NT2/D1 (cell line): ENCODE results near the gene SLC22A13.
"Not testable (repeated sequence)": the region's sequence is repeated elsewhere in the genome, so short reads cannot be mapped to it uniquely, and the experiment has no call there.

Source experiments
- DNase-seq: peaks from one replicate; pipeline ENCODE4 v3.0.0-alpha.2; 2011; ENCODE audit warnings: low read depth, low spot score
- H3K27me3 ChIP-seq: 2 replicates; pipeline ENCODE4 v1.6.0; 2011; ENCODE audit warnings: mild to moderate bottlenecking; ENCODE audit not compliant: insufficient read length, insufficient read depth
- H3K36me3 ChIP-seq: 2 replicates; pipeline ENCODE4 v1.6.1; 2011; ENCODE audit warnings: mild to moderate bottlenecking, low read length, mixed read lengths; ENCODE audit not compliant: insufficient read depth, insufficient read length
- H3K4me1 ChIP-seq: 2 replicates; pipeline ENCODE4 v1.5.1; 2011; ENCODE audit not compliant: insufficient read depth, insufficient read length
- H3K4me3 ChIP-seq: 2 replicates; pipeline ENCODE4 v1.5.1; 2011; ENCODE audit warnings: low read depth; ENCODE audit not compliant: insufficient read length
- H3K9ac ChIP-seq: 2 replicates; pipeline ENCODE4 v1.6.0; 2011; ENCODE audit warnings: low read depth; ENCODE audit not compliant: insufficient read length
- H3K9me3 ChIP-seq: 2 replicates; pipeline ENCODE4 v1.5.1; 2011; ENCODE audit warnings: mild to moderate bottlenecking, low read length; ENCODE audit not compliant: insufficient read depth
- SUZ12 ChIP-seq: IDR thresholded peaks from 2 replicates; pipeline ENCODE4 v1.6.1; 2011; ENCODE audit not compliant: insufficient read length, insufficient read depth; ENCODE audit errors: extremely low read depth
- YY1 ChIP-seq: IDR thresholded peaks from 2 replicates; pipeline ENCODE4 v1.6.1; 2011; ENCODE audit not compliant: insufficient read length, insufficient read depth
- ZNF274 ChIP-seq: IDR thresholded peaks from 2 replicates; pipeline ENCODE4 v1.6.1; 2011; ENCODE audit warnings: mild to moderate bottlenecking, low read depth, low read length

The SLC22A13 gene

DNA sequence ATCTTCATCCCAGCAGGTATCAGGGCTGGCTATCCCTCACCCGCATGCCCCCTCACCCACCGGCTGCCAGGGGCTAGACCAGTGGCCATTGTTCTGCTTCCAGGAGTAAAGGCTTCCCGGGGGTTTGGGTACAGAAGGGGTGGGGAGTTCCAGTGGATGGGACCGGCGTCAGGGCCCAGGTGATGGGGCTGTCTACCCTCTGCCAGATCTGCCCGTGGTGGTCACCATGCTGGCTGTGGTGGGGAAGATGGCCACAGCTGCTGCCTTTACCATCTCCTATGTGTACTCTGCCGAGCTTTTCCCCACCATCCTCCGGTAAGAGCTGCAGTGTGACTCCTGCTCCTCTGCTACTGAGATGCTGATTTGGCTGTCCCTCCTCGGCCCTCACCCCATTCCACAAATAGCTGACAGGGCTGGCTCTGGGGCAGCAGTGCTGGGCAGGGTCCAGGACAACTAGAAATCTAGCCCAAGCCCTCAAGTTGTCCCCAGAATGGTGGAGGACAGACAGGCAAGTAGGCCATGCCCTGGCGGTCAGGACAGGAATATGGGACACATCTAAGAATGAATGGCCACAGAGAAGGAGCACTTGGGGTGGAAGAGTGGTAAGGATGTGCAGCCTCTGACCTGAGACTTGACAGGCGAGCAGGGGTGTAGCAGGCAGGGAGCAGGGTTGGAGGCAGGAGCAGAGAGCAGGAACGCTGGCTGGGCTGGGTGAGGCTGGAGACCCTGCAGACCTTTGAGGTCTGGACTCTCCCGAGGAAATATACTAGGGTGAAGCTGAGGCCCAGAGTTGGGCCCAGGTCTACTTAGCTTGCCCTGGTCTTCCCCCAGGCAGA lies 10.7 kb downstream of the SLC22A13 start:
- Histone ChIP-seq H3K4me3 (no peak overlapping the region), H3K9me3 (no peaks in the 10 kb centered on the region), H3K4me1 (no peaks in the 10 kb centered on the region), H3K36me3 (no peaks in the 10 kb centered on the region), H3K27me3 (no peaks in the 10 kb centered on the region), H3K9ac (no peak overlapping the region)
- DNase-seq = no peak
- no peak for TF ChIP-seq ZNF274
- no peak for TF ChIP-seq SUZ12
- TF ChIP-seq YY1 = no peak

GRCh38 chr3:38276917-38277630 lies 11.5 kb downstream of the SLC22A13 start:
- TF ChIP-seq SUZ12 = no peak
- no peak for TF ChIP-seq YY1
- no peak for TF ChIP-seq ZNF274
- no peak for DNase-seq
- no peak overlapping the region for H3K9ac ChIP-seq

DNA sequence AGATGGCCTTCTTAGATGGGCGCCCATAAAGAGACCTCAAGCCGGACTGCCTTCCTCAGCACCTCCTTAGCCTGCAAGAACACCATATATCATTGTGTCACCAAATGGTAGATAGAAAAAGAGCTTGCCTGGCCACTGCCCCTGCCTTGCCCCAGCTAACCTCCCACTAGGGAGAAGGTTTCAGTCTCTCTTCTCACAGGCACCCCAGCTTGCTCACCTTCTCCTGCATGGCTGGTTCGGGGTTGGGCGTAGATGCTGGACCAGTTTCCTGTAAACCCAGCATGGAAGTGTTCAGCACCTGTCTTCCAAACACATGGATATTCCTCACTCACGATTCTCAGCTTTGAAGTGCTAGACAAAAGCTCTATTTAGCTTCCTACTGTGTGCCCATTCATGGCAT lies 13.2 kb downstream of the SLC22A13 start:
- Histone ChIP-seq H3K4me3 (no peak overlapping the region), H3K27me3 (no peaks in the 10 kb centered on the region), H3K9ac (no peak overlapping the region), H3K4me1 (no peaks in the 10 kb centered on the region), H3K36me3 (no peaks in the 10 kb centered on the region), H3K9me3 (no peaks in the 10 kb centered on the region)
- TF ChIP-seq YY1 = no peak
- TF ChIP-seq ZNF274 = no peak
- TF ChIP-seq SUZ12 = no peak
- DNase-seq = no peak

More at GRCh38 chr3:38276917-38277630, 11.5 kb downstream of the SLC22A13 start:
- Histone ChIP-seq H3K4me3 (no peak overlapping the region), H3K4me1 (no peaks in the 10 kb centered on the region), H3K27me3 (no peaks in the 10 kb centered on the region), H3K9me3 (no peaks in the 10 kb centered on the region), H3K36me3 (no peaks in the 10 kb centered on the region)

DNA sequence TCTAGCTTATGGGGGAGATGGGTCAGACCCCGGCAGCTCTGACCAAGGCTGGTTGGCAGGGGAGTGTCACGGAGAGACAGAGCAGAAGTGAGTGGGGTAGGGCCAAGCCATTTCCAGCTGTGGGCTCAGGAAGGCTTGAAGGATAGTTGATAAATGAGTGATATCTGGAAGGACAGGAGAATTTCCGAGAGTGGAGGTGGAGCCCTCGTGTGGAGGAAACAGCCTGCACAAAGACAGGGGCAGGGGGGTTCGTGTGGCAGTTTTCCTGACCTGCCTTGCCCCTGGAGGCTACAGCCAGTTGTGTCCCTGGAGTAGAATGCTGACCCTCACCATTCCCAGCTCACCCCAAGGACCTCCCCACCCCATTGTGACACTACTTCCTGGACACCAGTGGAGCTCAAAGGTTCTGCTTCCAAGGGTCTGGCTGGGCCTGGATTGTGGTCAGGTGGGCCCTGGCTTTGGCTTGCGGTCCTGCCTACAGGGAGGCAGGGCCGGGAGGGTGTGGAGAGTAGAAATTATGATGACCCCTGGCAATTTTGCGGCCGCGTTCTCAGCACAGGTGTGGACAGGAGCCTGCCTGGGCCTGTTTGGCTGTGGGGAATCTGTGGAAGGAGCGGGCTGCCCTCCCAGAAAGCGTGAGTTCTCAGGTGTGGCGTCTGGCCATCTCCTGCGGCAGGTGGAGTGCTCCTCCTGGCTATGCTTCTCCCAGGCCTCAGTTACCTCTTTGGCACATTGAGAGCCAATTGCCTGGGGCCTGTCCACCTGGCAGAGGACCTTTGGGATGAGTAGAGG lies 16.5 kb downstream of the SLC22A13 start, which contains the start of gene SLC22A14:
Gene SLC22A14 (plus strand): TSS at position 400 of the 792 bp plus-strand sequence. CDS start 23,733 bp downstream, outside the sequence.
- no peaks in the 10 kb centered on the region for H3K36me3 ChIP-seq
- no peak within 1 kb of the TSS for H3K9ac ChIP-seq
- TF ChIP-seq ZNF274 (no peak), YY1 (no peak), SUZ12 (no peak)
- H3K27me3 ChIP-seq = no peaks in the 10 kb centered on the region
- no peaks in the 10 kb centered on the region for H3K9me3 ChIP-seq
- no peak for DNase-seq
- no peaks in the 10 kb centered on the region for H3K4me1 ChIP-seq
- H3K4me3 ChIP-seq = no peak within 1 kb of the TSS

DNA sequence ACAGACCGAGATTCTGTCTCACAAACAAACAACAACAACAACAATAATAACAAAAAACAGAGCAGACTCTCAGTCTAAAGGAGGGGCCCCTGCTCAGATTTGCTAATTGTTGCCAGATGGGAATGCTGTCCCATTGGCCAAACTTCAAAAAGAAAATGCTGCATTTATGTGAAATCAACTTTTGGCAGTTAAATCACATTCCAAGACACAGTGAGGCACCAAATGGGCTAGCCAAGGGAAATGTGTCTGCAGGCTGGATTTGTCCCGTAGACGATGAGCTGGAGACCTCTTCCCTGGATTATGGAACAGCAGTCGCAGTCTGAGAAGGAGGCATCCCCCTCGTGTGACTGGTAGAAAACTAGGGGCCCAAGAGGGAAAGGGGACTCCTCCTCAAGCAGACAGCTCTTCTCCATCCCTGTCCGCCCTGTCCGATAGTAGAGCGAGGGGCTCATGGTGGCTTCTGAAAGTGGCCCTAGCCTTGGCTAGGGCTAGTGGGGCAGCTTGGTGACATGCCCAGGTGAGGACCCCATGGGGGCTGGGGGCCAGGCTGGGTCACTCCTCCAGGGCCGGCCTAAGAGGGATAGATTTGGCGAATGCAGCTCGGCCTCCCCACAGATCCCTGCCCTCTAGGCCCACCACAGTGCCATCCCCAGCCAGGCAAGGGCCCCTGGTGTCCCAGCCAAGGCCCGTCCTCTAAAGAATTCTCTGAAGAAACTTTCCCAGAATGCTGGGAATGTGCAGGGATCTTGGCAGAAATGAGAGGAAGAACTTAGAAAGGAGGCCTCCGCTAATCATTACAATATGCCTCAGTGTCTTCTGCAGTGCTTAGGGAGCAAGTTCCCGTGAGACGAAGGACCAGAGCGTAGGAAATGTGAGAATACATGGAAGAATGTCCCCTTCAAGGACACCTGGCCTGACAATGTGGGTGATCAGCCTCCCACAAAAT lies 18.5 kb downstream of the SLC22A13 start:
- no peaks in the 10 kb centered on the region for H3K4me1 ChIP-seq
- H3K36me3 ChIP-seq = no peaks in the 10 kb centered on the region
- H3K4me3 ChIP-seq = no peak overlapping the region
- H3K9ac ChIP-seq = no peak overlapping the region
- H3K27me3 ChIP-seq = no peaks in the 10 kb centered on the region
- no peaks in the 10 kb centered on the region for H3K9me3 ChIP-seq
- no peak for DNase-seq
- TF ChIP-seq ZNF274 = no peak
- TF ChIP-seq YY1 = no peak
- no peak for TF ChIP-seq SUZ12

DNA sequence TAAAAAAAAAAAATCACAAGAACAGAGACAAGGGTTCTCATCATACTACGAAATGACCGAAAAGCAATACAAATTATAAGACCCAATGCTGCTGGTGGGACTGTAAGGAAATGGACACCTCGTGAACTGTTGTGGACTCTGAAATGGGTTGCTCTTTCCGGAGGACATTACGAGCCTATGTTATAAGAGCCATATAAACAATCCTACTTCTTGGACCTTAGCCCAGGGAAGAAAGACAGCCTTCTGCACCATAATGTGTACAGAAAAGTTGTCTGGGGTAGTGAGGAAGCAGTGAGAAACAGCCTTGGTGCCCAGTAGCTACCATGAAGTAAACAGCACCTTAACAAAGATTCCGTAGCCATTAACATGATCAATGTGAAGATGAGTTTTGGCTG lies 19.1 kb downstream of the SLC22A13 start:
- Histone ChIP-seq H3K27me3 (no peaks in the 10 kb centered on the region), H3K36me3 (no peaks in the 10 kb centered on the region), H3K9ac (no peak overlapping the region), H3K4me1 (no peaks in the 10 kb centered on the region), H3K9me3 (no peaks in the 10 kb centered on the region), H3K4me3 (no peak overlapping the region)
- DNase-seq = no peak
- TF ChIP-seq SUZ12 (no peak), YY1 (no peak), ZNF274 (no peak)

DNA sequence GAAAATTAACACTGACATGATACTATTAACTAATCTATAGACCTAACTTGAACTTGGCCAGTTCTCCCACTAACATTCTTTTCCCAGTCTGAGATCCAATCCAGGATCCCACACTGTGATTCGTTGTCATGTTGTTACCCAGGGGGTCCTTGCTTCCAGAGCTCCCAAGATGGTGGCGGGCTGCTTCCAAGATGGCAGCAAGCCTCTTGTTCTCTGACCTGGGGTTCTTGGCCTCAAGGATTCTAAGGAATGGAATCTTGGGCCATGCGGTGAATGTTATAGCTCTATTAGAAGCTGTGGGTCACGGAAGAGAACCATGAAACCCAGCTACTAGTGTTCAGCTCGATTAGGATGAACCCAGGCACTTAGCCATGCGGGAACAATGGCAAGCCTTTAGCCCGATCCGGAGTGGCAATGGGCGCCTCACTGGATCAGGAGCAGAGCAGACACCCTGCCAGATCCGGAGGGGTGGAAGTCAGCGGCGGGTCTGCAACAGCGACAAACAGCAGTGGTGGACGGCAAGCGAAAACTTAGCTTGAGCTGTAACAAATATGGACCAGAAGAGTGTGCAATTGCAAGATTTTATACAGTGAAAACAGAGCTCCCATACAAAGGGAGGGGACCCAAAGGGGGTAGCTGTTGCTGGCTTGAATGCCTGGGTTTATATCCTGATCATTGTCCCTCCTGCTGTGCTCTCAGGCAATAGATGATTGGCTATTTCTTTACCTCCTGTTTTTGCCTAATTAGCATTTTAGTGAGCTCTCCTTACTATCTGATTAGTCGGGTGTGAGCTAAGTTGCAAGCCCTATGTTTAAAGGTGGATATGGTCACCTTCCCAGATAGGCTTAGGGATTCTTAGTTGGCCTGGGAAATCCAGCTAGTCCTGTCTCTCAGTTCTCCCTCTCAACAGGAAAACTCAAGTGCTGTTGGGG lies 23.9 kb downstream of the SLC22A13 start:
- not testable (repeated sequence) for H3K9me3 ChIP-seq, DNase-seq, H3K9ac ChIP-seq, H3K27me3 ChIP-seq, H3K4me3 ChIP-seq, H3K4me1 ChIP-seq, H3K36me3 ChIP-seq

DNA sequence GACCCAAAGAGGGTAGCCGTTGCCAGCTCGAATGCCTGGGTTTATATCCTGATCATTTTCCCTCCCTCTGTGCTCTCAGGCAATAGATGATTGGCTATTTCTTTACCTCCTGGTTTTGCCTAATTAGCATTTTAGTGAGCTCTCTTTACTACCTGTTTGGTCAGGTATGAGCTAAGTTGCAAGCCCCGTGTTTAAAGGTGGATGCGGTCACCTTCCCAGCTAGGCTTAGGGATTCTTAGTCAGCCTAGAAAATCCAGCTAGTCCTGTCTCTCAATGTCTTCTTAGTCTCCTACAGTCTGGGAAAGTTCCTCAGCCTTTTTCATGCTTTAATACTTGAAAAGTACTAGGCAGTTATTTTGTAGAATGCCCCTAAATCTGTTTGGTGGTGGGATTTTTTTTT lies 31.4 kb downstream of the SLC22A13 start:
- not testable (repeated sequence) for H3K9me3 ChIP-seq, H3K9ac ChIP-seq, H3K36me3 ChIP-seq, H3K4me1 ChIP-seq, DNase-seq, H3K27me3 ChIP-seq, H3K4me3 ChIP-seq
